NK-92 treated with Interleukin-12 subunit alpha and Interleukin-12 subunit beta, amount 100 ng/mL, for 24 hours (cell line): ENCODE results near the gene IGIP.

Experiments used
- DNase-seq: peaks from one replicate; lab custom pipeline; 2025; lab: John Stamatoyannopoulos, UW

IGIP gene

GRCh38 chr5:140111859-140112551 is 13.7 kb upstream of the IGIP start:
- no peak for DNase-seq

DNA sequence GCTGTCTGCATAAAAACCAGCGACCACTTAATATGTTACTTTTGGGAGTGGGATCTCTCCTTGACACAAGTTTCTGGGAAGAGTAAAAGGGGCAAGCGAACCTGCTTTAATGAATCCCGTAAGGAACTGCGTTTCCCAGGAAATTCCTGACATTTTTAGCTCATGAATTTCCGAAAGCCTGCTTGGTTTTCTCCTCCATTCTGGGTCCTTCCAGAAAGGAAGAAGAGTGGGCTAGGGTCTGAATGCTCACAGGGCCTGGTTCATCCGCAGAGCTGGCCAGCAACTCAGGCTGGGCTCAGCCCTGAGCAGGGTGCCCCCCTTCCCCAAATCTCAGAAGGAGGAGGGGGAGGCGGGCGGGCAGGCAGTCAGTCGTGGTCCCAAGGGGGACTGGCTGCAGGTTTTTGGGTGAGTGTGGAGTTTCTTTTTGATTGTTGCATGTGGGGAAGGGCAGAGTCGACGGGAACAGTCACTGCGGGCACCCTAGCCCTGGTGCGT is 13.0 kb upstream of the IGIP start:
- no peak for DNase-seq

GRCh38 chr5:140113180-140113698 is 12.5 kb upstream of the IGIP start:
- no peak for DNase-seq

- DNase-seq: peak; percentile 91
Measured at GRCh38 chr5:140113699-140114263, 12.0 kb upstream of the IGIP start, which contains the start of gene PURA. TSS of gene PURA (plus strand) at chr5:140114109. CDS start at chr5:140114182, 73 bp downstream.

GRCh38 chr5:140114341-140115185 is 11.2 kb upstream of the IGIP start:
- DNase-seq: peak; percentile 33

DNA sequence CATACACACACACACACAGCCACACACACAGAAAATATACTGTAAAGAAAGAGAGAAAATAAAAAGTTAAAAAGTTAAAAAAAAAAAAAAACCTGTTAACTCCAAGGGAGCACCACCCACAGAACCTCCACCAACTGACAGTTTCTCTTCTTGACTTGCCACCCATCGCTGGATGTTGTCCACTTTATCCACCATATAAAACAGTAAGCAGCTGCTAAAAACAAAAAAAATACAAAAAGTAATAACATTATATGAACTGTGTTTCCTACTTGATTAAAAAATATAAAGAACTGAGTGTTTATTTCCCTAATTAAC is 10.6 kb upstream of the IGIP start:
- DNase-seq: no peak

GRCh38 chr5:140116716-140117115 is 9.0 kb upstream of the IGIP start:
- no peak for DNase-seq

DNA sequence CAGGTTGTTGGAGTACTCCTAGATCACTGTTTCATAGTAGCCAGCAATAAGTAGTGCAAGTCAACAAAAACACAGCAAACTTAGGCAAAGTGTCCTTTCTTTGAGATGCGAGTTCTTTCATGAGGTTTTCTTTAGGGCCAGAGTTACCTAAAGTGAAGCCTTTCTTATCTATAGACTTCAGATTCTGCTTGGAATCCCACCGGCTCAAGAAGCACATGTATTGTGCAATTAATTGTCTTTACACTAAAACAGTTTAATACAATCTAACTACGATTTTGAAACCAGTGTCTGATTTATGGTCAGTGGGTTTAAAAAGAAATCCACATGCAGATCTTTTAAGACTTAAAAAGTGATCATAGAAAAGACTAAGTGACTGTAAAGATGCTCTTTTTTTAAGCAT is 8.2 kb upstream of the IGIP start:
- DNase-seq: no peak

DNA sequence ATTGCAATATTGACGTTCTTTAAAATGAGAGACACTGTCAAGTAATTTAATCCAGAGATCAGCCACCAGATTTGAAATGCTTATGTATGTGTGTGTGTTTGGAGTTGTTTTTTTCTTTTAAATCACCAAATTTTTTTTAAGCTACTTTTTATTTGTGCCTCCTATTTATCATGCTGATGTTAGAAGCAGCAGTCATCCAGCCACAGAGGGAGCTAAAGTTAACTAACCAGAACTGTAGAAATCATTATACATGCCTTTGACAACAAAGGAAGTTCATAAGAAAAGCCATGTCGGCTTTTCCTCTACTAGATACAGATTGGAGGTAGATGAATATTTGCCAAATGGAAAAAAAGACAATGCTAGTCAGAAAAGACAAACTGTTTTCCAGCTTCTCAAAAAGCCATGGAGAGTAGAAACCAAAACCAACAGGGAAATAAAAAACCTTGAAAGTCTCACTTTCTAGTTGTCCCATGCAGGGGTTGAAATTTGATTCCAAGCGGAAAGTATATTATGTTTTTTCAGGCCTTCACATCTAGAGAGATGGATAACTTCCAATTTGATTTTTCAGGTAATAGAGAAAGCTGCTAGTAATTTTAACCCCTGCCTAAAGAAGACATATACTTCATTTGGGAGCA is 7.3 kb upstream of the IGIP start:
- DNase-seq: no peak

- DNase-seq: no peak
Measured at GRCh38 chr5:140126315-140127012, 727 bp downstream of the IGIP start.

DNA sequence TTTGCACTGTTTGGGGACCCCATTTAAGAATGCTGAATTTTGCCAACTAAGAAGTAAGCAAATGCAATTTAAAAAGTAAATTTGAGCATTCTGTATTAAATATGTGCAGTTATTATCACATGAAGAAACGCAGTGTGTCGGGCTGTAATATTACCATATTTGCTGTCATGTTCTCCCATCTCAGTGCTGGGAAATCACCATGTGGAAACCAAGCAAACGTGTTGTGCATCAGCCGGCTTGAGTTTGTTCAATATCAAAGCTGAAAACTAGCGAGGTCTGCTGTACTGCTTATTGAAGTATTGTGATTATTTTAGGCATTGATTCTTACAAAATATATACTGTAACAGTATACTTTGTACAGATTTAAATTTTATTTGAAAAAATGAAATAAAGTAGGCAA is 2.6 kb downstream of the IGIP start:
- DNase-seq: no peak

DNA sequence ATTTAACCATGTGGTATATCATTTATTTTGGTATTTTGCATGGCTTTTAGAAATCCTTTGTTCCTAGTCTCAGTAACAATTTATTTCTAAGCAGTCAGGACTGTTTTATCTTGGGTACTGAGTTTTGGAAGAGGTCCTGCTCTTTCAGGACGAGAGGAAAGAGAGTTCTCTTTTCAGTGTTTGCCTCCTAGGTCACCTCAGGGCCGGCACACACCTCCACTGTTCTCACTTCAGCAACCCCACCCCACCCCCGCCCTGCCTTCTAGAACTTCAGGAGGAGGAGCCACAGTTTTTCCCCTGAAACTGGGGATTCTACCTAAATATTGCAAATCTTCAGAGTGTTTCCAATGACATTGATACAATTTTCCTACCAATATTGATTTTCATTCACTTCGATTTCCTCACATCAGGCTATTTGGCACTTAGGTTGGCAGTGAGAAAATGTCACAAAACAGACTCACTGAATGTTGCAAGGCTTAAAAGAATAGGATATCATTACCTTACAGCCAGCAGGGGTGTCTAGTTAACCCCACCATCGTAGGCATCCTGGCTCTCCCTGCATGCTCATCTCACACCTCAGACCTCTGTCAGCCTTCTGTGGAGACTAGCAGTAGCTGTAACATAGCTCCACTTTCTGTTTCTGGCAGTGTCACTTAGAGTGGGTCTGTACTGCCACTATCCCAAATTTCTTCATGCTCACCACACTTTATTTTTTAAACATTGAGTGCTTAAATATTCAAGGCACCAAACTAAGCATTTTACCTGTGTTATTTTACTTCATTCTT is 5.4 kb downstream of the IGIP start:
- DNase-seq: no peak

GRCh38 chr5:140131967-140132409 is 6.3 kb downstream of the IGIP start:
- no peak for DNase-seq

DNA sequence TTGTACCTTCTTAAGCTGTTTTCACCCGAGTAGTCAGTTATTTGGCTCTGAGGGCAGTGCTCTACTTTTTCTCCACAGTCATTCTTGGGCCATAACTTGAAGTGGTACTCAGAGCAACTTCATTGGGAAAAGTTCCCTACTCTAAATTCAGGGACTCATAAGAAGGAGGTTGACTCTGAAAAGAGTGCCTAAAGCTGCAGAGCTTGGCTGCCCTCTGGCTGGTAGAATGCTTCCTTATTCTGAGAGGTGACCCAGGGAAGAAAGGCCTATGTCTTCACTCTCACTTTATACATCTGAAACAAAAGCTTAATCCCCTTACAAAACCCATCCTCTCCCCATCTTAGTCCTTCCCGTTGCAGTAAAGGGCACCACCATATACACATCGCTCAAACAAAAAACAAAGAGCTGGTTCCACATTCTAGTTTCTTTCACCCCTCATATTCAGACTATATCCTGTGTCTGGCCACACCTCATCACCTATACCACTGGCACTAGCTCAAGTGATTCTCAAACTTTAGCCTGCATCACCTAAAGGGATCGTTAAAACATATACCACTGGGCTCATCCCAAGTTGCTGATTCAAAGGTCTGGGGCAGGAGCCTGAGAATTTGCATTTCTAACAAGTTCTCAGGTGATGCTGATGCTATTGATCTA is 7.9 kb downstream of the IGIP start:
- no peak for DNase-seq

DNA sequence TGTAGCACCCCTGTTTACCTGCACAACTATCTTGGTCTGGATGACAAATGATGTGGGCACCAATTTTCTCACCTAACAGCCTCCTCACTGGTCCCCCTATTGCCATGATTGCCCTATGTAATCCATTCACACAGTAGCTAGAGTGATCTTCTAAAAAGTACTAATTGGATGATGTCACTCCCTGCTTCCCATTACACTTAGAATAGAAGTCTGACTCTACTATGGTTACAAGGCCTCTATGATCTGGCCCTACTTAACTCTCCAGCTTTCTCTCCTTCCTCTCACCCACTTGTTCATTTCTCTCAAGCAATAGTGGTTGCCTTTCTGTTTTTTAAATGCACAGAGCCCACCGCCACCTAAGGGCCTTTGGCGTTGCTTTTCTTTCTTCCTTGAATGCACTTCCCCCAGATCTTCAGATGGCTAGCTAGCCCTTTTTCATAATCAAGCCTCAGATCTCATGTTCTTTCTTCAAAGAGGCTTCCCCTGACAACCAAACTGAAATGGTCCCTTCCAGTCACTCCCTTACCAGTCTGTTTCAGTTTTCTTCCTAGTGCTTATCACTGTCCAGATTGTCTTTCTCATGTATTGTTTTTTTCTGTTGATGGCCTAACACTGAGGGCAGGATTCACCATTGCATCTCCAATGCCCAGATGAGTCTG is 8.7 kb downstream of the IGIP start:
- DNase-seq: no peak

- no peak for DNase-seq
Measured at GRCh38 chr5:140135127-140135526, 9.4 kb downstream of the IGIP start.

DNA sequence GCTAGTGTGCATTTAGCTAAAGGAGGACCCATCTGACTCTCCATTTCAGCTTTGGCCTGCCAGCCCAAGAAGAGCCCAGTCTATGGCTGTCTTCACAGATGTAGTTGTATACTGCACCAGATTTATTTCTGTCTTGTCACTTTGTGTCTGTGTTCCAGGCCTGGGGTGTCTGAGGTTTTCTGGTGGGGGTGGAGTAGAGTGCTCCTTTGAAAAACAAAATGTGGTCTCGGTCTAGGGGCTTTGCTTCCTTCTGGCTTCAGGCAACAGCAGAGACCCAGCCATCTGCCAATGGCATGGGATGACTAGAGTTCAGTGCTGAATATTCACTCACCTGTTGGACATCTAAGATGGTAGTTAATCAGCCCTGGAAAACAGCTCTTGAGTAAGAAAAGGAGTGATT is 10.9 kb downstream of the IGIP start:
- no peak for DNase-seq

DNA sequence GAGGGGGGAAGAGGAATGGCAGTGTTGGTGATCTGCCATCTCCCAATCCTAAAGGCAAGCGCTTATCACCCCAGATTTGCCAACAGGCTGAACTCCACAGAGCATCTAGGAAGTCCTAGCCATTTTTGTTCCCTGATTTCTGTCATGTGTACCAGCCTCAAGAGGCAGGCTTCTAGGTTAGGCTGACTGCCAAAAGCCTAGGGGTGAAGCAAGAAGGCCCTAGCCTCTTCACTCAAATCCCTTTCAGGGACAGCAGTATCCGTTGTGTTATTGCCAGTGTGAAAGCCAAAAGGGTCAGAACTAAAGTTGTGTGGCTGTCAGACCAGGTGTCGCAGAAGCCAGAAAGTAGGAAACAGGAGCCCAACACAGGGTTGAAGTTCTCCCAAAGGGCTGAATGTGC is 14.7 kb downstream of the IGIP start:
- DNase-seq: no peak

GRCh38 chr5:140141241-140141640 is 15.5 kb downstream of the IGIP start:
- DNase-seq: no peak

DNA sequence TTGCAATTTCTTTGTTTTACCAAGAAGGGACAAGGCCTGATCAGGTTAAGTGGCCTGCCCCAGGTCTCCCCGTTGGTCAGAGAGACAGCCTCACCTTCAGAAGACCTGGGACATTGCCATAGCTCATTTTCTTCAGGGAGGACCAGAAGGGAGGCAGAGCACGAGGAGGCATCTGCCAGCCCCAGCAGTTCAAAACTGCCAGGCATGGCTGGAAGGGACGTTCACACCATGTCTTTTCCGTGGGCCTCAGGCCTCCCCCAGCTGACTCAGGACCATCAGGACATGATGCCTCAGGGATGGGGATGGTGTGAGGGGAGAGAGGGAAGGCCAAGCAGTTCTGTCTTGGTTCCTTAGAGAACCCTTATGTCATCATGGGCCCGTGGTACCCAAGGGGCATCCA is 16.5 kb downstream of the IGIP start:
- no peak for DNase-seq
